HG02981 (cell line): ENCODE measurements around the gene RASAL2.
A peak's percentile ranks its signal among the peaks of the same experiment; 100 is the strongest.

Experiments
- ATAC-seq: cut with Tn5 transposase; IDR thresholded peaks from one replicate; pipeline ENCODE4 v1.9.1; 2021; ENCODE audit warnings: mild to moderate bottlenecking, moderate library complexity; ENCODE audit not compliant: unreplicated experiment

The RASAL2 gene

DNA sequence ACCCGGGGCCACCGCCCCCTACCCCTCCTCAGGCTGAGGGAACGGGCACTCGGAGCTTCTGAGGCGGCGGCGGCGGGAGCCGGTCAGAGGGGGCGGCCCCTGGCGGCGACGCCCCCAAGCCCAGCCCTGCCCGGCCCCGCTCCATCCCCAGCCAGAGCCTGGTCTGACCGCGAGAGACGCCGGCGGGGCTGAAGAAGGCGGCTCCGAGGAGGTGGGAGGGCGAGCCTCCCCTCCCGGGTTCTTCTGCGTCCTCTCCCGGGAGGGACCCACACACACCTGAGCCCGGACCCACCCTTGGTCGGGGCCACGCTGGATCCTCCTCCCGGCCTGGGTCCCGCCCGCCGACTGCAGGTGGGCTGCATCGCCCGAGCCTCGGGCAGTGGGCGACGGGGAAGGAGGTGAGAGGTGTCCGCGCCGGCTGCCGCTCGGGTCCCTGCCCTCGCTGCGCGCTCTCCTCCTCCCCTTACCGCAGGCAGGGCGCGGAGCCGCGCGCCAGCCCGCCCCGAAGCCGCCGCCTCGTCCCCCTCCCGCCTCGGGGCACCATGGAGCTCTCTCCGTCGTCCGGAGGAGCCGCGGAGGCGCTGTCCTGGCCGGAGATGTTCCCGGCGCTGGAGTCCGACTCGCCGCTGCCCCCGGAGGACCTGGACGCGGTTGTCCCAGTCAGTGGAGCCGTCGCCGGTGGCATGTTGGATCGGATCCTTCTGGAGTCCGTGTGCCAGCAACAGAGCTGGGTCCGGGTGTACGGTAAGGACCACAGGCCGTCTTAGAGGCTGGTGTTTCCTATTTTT lies at the start of gene RASAL2:
Gene RASAL2, plus strand, starts transcription at position 154 of the 788 bp plus-strand sequence. Its CDS starts 389 bp downstream, at position 543.
- ATAC-seq: peak; percentile 55

DNA sequence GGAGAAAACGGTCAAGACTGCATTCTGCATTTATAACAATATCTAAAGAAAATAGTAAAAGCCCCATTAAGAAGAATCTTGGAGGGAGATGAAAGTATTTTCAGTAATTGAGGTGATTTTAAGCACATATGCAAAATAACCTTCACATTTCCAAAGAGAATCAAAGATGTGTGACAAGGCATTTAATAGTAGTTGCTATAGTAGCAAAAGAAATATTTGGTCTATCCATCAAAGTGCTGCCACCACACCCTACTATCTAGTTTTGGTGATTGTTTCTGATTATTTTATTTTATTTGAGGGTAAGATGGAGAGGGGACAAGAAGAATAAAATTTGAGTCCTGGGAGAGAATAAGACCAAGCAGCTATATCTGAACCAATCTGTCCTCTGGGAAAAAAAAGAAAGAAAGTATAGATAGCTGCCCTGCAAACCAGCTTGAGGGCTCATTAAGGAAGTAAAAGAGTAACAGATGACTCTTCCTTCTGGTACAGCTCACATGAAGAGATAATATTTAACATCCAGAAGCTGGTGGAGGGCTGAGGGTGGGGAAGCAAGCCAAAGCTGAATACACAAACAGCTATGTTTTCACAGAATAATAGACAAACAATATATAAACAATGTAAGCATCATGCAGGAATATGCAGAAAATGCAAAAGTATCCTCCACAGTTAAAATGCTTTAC lies 47.2 kb upstream of the RASAL2 start:
- peak; percentile 73 for ATAC-seq

DNA sequence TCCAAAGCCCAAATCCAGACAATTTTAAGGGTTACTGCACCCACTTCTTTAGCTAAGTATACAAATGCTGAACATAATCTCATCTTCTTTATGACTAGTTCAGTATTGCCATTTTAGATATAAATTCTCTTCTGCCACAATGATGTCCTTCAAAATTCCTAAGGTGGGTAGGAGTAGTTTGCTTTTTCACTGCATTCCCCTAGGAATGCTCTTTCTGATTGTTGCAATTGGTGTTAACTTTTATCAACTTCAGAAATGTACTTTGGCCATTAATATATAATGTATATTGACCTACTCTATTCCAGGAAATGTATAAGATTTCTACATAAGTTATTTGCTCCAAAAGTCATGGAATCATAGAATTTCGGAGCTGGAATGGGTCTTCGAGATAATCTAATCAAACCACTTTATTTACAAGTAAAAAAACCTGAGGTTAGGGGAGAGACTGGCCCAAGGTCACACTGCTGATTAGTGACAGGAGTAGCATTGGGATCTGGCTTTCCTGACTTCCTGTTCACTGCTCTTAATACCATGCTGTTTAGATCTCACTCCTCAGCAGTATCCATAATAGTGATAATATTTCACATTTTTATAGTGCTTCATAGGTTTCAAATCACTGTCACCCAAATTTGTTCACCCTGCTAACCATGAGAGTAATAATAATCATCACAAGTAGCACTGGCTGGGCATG lies 46.4 kb upstream of the RASAL2 start:
- no peak for ATAC-seq

DNA sequence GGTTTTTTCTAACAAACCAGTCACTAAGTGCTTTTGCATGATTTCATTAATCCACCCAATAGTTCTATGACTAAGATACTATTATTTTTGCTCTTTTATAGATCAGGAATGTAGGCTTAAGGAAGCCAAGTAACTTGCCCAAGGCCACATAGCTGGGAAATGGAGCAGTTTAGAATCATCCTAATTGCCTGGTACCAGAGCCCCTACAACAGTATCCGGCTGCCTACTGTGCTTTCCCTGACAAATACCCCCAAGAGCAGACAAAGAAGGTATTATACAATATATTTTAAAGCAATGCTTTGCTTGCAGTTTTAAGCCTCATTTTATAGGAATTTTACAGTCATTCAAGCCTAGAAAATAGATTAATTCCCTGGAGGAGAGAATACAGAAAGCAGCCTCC lies 45.5 kb upstream of the RASAL2 start:
- ATAC-seq: no peak

DNA sequence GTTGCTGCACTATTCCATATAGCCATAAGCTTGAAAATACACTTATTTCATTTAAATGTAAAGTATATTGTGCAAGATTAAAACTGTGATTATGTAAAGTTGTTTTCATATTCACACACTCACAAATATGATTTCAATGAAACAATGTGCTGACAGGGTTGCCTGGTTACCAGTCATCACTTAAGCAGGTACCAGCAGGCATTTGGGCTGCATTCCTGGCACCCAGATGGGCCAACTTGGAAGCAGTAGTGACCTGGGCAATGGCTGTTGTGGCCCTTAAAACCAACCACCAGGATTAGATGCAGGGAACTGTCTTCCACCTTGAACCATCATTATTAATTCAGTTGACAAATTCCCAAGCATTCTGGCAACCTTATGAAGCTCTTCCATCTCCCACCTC lies 45.0 kb upstream of the RASAL2 start:
- ATAC-seq: no peak

DNA sequence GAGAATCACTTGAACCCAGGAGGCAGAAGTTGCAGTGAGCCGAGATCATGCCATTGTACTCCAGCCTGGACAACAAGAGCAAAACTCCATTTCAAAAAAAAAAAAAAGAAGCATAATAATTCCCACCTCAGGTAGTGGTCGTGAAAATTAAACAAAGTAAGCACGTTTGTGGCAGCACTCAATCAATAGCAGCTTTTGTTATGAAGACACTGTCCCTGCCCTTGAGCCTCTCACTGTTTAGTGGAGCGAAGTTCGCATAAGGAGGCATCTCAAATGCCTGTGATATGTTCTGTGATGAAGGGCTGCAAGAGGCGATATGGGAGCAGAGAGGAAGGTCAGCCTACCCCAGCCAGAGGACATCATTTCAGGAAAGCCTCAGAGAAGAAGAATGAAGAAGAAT lies 43.8 kb upstream of the RASAL2 start:
- ATAC-seq: no peak

DNA sequence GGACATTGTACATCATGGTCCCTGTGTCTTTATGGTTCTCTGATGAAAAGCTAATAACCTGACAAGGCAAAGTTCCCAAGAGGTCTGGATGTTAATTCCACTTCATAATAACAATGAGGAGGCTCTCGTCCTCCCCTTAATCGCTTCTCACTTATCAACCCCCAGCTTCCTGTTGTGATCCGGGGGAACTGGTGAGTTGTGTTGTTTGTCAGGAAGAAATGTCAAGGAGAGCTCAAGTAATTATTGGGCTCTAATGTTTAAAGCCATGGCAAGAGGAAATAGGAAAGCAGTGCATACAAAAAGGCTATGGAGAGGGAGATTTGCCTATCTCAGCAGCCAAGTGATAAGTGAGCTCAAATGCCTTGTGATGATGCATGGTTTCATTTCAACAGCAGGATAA lies 42.8 kb upstream of the RASAL2 start:
- no peak for ATAC-seq

DNA sequence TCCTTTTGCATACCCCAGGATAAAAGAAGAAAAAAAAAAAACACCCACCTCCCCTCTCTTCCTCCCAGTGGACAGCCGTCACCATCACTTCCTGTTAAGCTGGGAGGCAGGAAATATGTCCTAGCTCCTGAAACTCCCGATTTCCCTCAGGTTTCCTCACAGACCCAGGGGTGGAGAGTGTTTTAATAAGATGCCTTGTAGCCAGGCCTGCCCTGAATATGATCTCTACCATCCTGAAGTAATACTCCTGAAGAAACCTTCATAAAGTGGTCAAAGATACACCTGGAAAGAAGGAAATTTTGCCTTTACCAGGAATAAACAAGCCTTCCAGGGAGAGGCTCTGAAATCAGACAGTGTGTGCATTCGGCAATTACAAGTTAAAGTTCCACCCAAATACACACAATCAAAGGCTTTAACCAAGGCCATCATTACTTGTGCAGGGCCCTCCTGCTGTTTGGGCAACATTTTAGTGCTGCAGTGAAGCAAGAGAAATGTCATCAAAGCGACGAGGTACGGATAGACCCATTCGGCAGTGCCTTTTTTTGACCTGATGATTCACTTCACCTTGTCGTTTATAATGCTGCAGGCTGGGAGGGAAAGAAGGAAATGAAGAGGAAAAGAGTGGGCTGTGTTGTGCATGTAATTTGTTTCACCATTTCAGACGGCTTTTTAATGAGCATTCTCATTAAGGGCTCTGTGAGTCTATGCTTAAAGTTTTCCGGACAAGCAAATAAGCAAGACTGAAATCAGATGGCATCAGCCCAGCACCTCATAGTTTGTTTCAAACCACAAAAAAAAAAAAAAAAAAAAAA lies 41.0 kb upstream of the RASAL2 start:
- no peak for ATAC-seq

DNA sequence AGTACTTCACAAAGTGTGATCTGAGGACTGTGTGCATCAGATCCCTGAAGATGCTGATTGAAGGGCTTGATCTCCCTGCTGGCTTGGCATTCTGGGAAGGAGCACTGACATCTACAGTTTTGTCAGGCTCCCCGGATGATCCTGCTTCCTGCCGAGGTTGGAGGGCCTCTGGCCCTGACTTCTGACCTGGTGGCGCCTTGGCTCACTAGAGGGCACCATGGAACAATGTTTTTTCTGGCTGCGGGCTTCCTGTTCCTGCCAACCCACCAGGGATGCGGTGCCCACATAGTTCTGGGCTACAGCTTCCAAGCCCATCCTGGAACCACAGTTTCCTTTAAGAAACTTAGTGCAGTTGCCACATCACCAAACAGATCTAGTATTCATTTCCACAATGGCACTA lies 38.8 kb upstream of the RASAL2 start:
- no peak for ATAC-seq

DNA sequence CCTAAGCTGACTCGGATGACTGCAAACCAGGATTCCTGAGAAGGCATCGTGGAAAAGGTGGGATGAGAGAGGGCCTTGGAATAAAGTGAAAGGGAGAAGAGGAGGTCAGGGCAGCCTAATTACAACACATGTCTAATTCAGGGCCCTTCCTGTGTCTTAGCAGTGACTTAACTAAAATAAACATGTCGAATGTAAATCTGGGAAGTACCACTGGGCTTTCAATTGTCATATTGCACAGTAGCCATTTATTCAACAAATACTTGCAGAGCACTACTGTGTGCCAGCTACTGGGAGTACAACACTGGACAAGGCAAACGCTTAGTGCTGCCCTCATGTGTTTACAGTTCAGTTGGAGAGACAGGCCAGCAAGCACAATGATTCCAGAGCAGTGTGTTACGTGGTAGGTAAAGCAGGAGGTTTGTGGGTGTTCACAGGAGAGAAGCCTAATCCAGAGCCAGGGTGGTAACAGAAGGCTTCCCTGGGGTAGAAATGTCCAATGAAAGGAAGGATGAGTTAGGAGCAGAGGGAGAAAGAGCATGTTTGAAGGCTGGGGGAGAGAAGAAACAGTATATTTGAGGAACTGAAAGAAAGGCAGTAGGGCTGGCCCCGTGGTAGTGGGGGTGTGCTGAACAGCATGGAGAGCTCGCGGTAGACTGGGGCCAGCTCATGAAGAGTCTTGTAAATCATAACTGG lies 38.0 kb upstream of the RASAL2 start:
- peak; percentile 93 for ATAC-seq

DNA sequence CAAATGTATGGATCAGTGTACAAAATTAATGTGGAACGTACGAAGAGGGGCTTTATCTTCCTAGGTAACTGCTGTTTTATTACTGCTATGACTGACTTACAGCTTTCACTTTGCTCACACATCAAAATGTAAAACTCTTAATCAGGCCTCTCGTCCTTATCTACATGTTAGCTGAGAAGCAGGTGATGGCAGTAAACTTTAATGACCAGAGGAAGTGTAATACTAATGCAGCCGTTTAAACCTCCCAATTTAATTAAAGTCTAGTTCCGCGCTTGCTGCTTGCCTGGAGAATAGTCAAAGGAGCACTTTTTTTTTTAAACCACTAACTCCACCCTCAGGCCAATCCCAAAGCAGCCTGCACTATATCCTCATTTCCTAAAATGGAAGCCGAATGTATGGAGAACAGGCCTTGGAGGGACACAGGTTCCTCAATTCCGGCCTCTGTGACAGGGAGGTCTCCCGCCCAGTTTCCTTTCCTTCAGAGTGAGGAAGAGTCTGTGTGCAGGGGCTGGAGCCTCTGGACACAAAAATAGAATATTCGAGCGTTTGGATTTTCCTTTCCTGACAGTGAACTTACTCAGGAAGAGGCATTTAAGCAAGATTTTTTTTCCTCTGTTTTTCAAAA lies 36.7 kb upstream of the RASAL2 start:
- ATAC-seq: no peak

DNA sequence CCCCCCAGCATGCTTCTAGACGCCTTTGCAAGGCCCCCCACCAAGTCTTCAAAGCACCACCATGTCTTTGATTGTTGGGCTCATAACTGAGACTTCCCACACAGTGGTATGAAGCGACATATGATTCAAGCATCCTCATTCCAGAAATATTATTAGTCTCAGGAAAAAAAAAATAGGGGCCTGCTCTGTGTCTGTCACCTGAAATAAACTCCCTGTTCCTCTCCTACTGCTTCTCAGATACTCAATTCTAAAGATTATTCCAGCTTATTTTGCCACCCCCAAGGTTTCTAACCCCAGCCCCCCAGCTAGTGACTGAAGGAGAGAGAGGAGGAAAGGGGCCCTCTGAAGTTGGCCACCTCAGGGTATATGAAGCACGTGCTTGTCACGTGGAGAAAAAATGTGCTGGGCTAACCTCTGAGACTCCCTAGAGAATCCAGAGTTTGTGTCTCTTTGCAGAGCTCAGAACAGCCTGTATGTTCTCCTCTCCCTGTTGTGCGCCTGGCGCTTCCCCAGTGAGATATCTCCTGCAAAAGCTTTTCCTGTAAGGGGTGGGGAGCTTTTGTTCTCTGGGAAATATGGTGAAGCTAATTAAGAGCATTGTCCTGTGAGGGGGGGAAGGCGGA lies 35.9 kb upstream of the RASAL2 start:
- no peak for ATAC-seq

DNA sequence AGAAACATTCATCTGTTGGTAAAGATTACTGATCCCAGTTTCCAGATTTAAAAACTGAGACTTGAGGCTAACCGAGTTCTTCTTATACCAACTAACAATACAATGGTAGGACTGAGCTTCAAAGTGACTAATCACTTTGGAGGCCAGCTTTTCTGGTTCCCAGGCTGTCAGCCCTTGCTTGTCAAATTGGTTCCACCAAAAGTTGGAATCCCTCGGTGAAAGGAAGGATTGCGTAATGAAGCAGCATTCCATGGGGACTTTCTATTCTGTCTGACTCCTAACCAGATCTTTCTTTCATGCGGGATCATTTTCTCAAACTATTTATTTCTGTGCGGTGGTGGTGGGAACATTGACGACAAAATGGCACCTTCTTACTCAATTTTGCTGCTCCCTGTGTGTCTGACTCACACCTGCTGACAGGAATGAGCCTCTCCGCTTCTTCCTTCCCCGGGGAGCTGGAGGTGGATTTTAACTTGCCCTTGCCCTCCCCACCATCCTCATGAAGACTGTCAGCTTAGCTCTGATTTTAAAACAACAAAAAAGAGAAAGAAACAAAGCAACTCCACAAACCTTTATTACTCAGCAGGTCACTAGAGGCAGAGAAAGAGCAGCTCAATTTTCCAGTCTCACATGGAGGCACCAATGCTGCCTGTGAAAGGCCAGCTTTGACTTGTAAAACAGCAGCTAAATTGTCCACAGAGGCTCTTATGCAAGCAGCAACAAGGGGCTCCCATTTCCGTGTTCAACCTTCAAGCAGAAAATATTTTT lies 32.9 kb upstream of the RASAL2 start:
- ATAC-seq: no peak

DNA sequence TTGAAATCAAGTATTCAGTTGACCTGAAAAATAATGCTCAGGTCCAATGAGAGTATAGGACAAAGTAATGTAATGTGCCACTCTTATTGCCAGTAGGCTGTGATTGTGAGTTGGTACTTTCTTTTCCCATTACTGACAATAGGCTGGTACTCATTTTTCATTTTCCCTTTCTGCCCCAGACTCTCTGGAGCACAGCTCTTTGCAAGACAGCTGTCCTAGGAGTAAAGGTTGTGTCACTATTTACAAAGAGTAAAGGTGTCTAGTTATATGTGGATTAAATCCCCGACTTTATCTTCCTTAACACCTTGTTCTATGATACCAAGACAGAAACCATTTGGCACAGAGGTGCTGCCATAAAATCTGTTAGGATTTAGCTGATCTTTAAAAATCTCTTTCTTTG lies 32.3 kb upstream of the RASAL2 start:
- no peak for ATAC-seq

DNA sequence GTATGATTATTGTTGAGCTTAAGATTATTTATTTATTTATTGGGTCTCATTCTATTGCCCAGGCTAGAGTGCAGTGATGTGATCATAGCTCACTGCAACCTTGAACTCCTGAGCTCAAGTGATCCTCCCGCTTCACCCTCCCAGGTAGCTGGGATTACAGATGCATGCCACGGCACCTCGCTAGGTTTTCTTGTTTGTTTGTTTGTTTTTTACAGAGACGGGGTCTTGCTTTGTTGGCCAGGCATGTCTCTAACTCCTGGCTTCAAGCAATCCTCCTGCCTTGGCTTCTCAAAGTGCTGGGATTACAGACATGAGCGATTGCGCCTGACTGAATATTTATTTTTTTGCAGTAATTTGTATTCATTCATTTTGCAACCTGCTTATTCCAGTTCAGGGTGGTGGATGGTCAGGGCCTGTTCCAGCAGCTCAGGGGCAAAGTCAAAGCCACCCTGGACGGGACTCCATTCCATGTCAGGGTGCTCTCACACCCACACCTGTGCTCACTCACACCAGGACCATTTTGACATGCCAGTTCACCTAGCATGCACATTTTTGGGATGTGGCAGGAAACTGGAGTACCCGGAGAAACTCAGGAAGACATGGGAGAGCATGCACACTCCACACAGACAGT lies 29.6 kb upstream of the RASAL2 start:
- ATAC-seq: no peak

DNA sequence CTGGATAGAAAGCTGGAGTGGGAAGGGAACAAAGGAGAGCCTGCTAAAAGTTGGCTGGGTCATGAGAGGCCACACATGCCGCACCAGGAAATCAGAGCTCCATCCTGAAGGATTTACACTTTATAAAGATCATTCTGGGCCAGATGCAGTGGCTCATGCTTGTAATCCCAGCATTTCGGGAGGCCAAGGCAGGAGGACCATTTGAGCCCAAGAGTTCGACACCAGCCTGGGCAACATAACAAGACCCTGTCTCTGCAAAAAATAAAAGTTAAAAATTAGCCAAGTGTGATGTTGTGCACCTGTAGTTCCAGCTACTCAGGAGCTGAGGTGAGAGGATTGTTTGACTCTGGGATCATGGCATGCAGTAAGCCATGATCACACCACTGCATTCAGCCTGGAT lies 28.7 kb upstream of the RASAL2 start:
- no peak for ATAC-seq

DNA sequence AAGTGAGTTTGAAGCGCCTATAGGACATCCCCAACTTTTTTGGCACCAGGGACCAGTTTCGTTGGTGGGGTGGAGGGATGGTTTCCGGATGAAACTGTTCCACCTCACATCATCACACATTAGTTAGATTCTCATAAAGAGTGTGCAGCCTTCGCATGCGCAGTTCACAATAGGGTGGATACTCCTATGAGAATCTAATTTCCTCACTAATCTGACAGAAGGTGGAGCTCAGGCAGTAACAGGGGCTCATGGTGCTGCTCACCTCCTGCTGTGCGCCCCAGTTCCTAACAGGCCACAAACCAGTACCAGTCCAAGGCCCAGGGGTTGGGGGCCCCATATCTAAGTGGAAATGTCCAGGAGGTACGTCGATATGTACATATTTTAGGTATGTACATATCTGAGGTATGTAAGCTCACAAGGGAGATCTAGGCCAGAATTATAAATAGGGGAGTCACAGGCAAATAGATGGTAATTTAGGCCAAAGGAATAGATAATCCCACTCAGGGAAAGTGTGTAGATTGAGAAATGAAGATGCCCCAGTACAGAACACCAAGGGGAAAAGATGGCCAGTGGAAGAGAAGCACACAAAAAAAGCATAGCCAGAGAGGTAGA lies 27.5 kb upstream of the RASAL2 start:
- peak; percentile 6 for ATAC-seq
